WERI-Rb-1 (cell line): ENCODE measurements around the gene GPC5.
A peak's percentile ranks its signal among the peaks of the same experiment; 100 is the strongest.

Experiments
- DNase-seq: peaks from one replicate; pipeline ENCODE4 v3.0.0-alpha.2; 2020
- H3K27ac ChIP-seq: fragments of 250-450 bp; sonication (Bioruptor Pico); 2 replicates; pipeline ENCODE4 v1.5.1; 2020; ENCODE audit warnings: mild to moderate bottlenecking, moderate library complexity
- H3K27me3 ChIP-seq: fragments of 250-450 bp; sonication (Bioruptor Pico); 2 replicates; pipeline ENCODE4 v1.5.1; 2021; ENCODE audit warnings: mild to moderate bottlenecking, low read depth, moderate library complexity; ENCODE audit not compliant: insufficient read depth, severe bottlenecking
- H3K36me3 ChIP-seq: fragments of 250-450 bp; sonication (Bioruptor Pico); 2 replicates; pipeline ENCODE4 v1.5.1; 2020; ENCODE audit warnings: mild to moderate bottlenecking, moderate library complexity
- H3K4me3 ChIP-seq: 2 replicates; pipeline ENCODE4 v1.5.1; 2011; ENCODE audit warnings: low read depth, mild to moderate bottlenecking, control low read depth, low read length
- H3K9me3 ChIP-seq: fragments of 250-450 bp; sonication (Bioruptor Pico); 2 replicates; pipeline ENCODE4 v1.5.1; 2021; ENCODE audit warnings: mild to moderate bottlenecking, moderate library complexity; ENCODE audit not compliant: severe bottlenecking
- TF ChIP-seq, protein P1 (sequence below): IDR thresholded peaks from 2 replicates; pipeline ENCODE4 v1.5.1; 2011; ENCODE audit warnings: low read depth, mild to moderate bottlenecking, control low read depth, inconsistent platforms, low read length

Gene GPC5

DNA sequence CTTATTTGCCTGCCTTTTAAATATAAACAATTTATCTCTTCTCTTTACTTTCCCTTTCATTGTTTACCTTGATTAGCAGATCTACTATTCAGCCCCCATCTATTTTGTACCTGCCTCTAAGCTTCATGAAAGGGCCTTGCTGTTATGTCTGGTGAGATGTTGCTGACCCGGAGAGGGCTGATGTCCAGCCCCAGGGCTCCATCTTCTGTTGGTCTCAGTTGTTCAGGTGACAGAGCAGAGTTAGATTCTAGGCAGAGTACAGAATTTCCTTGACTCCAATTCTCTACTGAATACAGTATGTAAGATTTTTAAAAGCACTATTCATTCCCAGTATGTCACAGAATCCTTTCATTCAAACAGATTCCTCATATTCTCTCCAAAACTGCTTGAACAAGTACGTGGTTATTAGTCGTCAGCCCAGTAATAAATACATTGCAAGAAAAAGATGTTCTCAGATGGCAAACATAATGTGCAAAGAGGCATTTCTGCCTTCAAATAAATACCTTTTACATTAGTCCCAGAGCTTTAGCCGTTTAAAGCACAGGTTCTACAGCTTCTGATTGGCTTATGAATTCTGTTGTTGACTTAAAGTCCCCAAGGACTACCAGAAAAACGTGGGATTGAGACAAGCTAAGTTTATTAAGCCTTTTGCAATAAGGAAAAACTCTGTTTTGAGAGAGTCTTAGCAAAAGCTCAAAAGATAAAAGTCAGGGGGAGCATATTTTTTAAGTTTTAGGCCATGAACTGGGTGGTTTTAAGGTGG, 159.1 kb downstream of the GPC5 start:
- Histone ChIP-seq H3K27ac (no peak overlapping the region), H3K4me3 (no peak overlapping the region), H3K9me3 (no peaks in the 10 kb centered on the region), H3K27me3 (no peaks in the 10 kb centered on the region), H3K36me3 (no peaks in the 10 kb centered on the region)
- TF ChIP-seq, protein P1, sequence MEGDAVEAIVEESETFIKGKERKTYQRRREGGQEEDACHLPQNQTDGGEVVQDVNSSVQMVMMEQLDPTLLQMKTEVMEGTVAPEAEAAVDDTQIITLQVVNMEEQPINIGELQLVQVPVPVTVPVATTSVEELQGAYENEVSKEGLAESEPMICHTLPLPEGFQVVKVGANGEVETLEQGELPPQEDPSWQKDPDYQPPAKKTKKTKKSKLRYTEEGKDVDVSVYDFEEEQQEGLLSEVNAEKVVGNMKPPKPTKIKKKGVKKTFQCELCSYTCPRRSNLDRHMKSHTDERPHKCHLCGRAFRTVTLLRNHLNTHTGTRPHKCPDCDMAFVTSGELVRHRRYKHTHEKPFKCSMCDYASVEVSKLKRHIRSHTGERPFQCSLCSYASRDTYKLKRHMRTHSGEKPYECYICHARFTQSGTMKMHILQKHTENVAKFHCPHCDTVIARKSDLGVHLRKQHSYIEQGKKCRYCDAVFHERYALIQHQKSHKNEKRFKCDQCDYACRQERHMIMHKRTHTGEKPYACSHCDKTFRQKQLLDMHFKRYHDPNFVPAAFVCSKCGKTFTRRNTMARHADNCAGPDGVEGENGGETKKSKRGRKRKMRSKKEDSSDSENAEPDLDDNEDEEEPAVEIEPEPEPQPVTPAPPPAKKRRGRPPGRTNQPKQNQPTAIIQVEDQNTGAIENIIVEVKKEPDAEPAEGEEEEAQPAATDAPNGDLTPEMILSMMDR, result 0 out of 2 replicates have a peak, but pooled peaks have one; percentile 9
- DNase-seq, result no peak

DNA sequence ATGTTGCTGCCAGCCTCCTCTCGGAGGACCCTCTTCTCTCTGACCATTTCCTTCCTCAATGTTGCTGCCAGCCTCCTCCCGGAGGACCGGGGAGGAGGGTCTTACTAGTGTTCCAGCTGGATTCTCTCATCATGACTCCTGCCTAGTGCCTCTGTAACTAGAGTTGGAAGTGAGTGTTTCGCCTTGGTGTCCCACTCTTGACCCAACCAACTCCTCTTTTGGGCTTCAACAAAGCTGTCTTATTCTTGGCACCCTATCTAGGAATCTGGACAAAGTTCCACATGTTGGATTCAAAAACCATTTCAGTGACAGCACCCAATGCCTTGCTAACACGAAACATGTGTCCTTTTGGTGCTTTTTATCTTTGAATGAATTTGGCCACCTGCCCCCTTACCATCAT, 165.4 kb downstream of the GPC5 start:
- Histone ChIP-seq H3K27ac (no peak overlapping the region), H3K9me3 (no peaks in the 10 kb centered on the region), H3K4me3 (no peak overlapping the region), H3K36me3 (no peaks in the 10 kb centered on the region), H3K27me3 (no peaks in the 10 kb centered on the region)
- DNase-seq, result no peak
- TF ChIP-seq, protein P1, result no peak

DNA sequence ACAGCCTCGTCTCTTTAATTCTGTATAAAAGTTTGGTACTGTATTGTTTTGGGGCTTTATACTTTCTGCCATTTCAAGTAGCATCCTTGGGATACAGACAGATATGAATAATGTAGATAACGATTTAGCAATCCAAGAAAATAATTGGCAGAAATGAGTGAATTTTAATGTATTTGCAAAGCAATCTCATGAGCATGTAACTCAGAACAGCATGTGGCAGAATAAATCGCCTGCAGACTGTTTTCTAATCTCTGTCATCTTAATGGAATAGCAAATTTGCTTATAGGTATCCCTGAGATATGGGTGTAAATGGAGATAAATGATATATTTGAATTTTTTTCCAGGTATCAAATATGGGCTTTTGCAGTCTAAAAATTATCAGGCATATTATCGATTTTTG, 166.0 kb downstream of the GPC5 start:
- Histone ChIP-seq H3K4me3 (no peak overlapping the region), H3K27me3 (no peaks in the 10 kb centered on the region), H3K27ac (no peak overlapping the region), H3K9me3 (no peaks in the 10 kb centered on the region), H3K36me3 (no peaks in the 10 kb centered on the region)
- DNase-seq, result no peak
- TF ChIP-seq, protein P1, result no peak

DNA sequence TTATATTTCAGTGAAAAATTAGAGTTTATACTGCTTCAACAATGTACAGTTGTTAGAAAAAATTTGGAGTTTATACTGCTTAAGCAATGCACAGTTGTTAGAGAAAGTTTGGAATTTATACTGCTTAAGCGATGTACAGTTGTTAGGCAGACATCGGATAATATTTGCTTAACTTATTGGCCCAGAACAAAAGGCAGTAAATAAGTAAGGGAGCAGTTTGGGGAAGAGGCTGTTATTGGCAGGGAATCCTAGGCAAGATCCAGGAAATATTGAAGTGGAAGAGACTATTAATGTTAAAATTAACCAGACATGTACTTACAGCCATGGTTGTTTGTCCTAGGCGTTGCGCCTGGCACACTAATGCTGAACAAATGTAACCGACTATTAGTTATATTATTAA, 166.9 kb downstream of the GPC5 start:
- TF ChIP-seq, protein P1, result no peak
- Histone ChIP-seq H3K27ac (no peak overlapping the region), H3K4me3 (no peak overlapping the region), H3K36me3 (no peaks in the 10 kb centered on the region), H3K9me3 (no peaks in the 10 kb centered on the region), H3K27me3 (no peaks in the 10 kb centered on the region)
- DNase-seq, result no peak

DNA sequence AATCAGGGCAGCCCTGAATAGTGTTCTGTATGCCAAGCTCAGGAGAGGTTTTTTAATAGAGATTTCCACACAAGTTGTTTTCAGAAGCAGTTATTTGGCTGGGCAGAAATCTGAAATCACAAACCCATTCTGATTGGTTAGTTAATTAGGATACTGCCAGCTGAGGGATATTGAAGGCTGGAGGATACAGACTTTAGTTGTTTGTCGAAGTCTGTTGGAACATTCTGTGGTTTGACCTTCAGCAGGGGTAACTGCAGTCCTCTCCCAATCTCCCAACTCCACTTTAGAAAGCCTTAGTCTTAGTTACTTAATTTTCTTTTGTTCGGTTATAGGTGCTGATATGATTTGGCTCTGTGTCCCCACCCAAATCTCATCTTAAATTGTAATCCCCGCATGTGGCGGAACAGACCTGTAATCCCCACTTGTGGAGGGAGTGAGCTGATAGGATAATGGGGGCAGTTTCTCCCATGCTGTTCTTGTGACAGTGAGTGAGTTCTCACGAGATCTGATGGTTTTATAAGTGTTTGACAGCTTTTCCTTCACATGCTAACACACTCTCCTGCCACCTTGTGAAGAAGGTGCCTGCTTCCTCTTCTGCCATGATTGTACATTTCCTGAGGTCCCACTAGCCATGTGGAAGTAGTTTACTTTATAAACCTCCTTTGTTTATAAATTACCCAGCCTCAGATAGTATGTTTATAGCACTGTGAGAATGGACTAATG, 169.2 kb downstream of the GPC5 start:
- TF ChIP-seq, protein P1, result no peak
- Histone ChIP-seq H3K27ac (no peak overlapping the region), H3K36me3 (no peaks in the 10 kb centered on the region)

More for the DNA sequence above, 169.2 kb downstream of the GPC5 start:
- peak; percentile 16 for DNase-seq
- H3K27me3 ChIP-seq, result no peaks in the 10 kb centered on the region
- H3K9me3 ChIP-seq, result no peaks in the 10 kb centered on the region
- H3K4me3 ChIP-seq, result no peak overlapping the region
